GM21381 (cell line): ENCODE results near the gene ADSS1.

Experiments used
- ATAC-seq: cut with Tn5 transposase; IDR thresholded peaks from one replicate; pipeline ENCODE4 v1.9.1; 2021; ENCODE audit warnings: mild to moderate bottlenecking, moderate library complexity; ENCODE audit not compliant: unreplicated experiment

Gene ADSS1

GRCh38 chr14:104766256-104766862, 42.3 kb downstream of the ADSS1 start:
- no peak for ATAC-seq

- ATAC-seq, result no peak
These were observed 43.0 kb downstream of the ADSS1 start for GRCh38 chr14:104766863-104767633.

- ATAC-seq, result no peak
These were observed 43.5 kb downstream of the ADSS1 start for GRCh38 chr14:104767634-104767918.

DNA sequence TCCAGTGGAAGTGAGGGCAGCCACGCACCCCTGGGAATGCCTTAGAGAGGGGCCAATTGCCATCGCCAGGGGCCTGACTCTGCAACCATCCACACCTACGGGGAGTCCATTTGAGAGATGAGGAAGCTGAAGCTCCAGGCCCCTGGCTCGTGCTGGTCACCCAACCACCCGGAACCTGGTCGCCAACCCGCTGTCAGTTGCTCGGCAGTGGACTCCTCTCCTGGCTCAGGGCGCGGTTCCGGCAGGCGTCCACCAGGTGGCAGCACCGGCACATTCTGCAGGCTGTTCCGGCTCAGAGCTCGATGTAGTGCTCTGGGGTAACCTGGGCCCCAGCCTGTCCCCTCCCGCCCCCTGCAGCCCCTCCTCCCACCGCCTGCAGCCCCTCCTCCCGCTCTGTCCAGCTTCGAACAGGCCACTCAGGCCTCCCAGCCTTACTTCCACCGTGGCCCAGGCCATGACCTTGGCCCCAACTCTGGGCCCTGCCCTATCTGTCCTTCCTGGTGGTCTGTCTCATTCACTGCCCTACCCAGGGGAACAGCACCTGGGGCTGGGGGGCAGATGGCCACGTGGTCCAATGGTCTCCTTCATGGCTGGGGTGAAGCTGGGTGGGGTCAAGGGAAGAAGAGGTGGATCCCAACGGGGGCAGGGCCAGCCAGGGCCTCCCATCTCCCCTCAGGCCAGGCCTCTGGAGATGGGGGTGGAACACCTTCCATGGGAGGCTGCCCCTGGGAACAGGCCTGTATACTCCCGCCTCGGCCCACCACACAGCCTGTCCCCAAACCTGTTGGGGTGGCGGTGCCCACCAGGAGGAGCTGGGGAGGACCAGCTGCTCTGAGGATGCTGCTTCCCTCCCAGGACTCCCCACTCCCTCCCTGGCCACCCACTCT, 44.7 kb downstream of the ADSS1 start:
- ATAC-seq, result no peak

DNA sequence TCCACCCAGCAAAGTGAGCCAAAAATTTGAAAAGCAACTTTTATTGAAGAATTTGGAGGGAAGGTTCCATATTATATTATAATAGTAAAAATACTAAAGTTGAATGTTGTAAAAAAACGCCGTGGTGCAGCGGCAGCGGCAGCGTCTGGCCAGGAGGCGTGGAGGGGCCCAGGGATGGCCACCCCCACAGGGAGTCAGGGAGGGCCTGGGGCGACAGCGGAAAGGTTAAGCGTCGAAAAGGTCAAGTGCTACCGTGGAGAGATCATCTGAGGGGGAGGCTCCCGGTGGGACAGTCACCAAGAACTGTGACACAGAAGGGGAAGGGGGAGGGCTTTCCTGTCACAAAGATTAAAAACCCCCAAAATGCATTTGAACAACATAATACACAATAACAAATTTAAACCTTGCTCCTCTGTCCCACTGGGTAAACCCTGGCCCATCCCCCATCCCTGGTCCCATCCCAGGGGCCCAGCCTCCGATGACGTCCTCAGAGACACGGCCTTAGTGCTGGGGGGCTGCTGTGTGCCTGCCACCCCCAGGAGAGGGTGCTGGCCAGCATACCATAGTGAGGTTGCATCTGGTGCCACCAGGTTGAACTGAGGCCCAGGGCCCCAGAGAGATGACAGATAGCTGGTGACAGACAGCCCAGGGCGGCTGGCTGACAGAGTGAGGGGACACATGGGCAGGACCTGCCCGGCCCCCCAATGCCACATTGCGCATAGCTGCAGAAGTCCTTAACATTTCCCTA, 45.5 kb downstream of the ADSS1 start:
- no peak for ATAC-seq

- ATAC-seq, result no peak
These were observed 46.1 kb downstream of the ADSS1 start for GRCh38 chr14:104770072-104770579.

GRCh38 chr14:104770851-104771272, 46.8 kb downstream of the ADSS1 start:
- no peak for ATAC-seq

DNA sequence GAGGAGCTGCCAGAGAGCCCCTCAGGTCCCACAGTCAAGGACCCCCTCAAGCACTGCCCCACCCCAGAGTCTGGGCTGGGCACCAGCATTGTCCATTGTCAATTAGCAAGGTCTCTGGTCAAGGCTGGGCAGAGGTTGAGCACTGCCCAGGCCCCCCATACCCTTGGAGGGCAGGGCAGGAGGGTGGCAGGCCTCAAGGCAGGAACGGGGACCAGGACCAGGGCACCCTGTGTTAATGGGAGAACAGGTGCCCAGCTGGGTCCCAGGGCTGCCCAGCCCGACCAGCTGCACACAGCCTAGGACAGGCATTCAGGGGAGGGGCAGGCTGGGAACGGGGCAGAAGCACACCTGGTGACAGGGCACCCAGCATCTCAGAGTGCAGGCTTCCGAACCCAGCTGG, 47.3 kb downstream of the ADSS1 start:
- ATAC-seq, result no peak

GRCh38 chr14:104771918-104772706, 48.1 kb downstream of the ADSS1 start:
- no peak for ATAC-seq

DNA sequence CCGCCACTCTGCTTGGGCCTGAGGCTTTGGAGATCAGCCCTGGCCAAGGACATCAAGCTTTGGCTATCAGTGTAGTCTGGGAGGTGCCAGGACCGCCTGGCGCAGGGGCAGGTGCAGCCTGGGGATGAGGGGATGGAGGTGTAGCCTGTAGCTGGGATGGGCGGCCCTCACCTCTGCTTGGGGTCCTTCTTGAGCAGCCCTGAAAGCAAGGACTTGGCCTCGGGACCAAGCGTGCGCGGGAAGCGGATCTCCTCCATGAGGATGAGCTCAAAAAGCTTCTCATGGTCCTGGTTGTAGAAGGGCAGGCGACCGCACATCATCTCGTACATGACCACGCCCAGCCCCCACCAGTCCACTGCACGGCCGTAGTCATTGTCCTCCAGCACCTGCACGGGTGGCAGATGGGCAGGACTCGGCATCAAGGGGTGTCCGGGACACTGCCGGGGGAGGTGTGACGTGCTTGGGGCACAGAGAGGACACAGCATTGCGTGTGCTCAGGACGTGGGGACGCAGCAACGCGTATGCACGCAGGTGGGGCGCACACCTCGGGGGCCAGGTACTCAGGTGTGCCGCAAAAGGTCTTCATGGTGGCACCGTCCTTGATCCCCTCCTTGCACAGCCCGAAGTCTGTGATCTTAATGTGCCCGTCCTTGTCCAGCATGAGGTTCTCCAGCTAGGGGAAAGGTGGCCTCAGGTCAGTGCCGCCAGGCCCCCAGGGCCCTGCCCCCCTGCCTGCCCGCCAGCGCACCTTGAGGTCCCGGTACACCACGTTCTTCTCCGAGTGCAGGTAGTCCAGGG, 48.9 kb downstream of the ADSS1 start:
- no peak for ATAC-seq

- ATAC-seq, result no peak
These were observed 49.8 kb downstream of the ADSS1 start for GRCh38 chr14:104773505-104774452.

GRCh38 chr14:104774453-104775072, 50.5 kb downstream of the ADSS1 start:
- ATAC-seq, result no peak

- no peak for ATAC-seq
These were observed 51.1 kb downstream of the ADSS1 start for GRCh38 chr14:104775073-104775489.

DNA sequence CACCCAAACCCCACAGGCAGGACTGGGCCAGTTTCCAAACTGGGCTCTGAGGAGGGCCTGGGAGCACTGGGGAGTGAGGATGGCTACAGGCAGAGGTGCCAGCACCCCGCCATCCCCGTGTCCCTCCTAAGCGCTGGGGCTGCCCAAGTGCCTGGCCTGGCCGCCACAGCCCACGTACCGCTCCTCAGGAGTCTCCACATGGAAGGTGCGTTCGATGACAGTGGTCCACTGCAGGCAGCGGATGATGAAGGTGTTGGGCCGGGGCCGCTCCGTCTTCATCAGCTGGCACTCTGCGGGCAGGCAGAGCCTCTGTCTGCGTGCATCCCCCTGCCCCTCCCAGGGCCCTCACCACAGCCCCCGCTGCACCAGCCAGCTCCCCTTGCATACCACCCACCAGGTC, 52.5 kb downstream of the ADSS1 start:
- ATAC-seq, result no peak

GRCh38 chr14:104776961-104777807, 53.2 kb downstream of the ADSS1 start:
- ATAC-seq, result no peak

- ATAC-seq, result no peak
These were observed 53.8 kb downstream of the ADSS1 start for GRCh38 chr14:104777808-104778249.
